Gastroesophageal sphincter (tissue), 3 donors: ENCODE data around the gene AGRN.

Source experiments
- CTCF ChIP-seq, 4 experiments: fragments of 200-600 bp in 2 of 4; fragments of 450-650 bp in 2 of 4; sonication (generic) in 1 of 4; IDR thresholded peaks; one replicate each; pipeline ENCODE4 v1.5.1; 2017 to 2019; ENCODE audit warnings: antibody characterized with exemption in 4 of 4, mild to moderate bottlenecking in 2 of 4, moderate library complexity in 2 of 4
- EP300 ChIP-seq: sonication (generic); formaldehyde crosslinking; IDR thresholded peaks from one replicate; pipeline ENCODE4 v1.6.1; 2017; ENCODE audit warnings: antibody characterized with exemption, mild to moderate bottlenecking
- POLR2A ChIP-seq, 2 donors: fragments of 450-650 bp; IDR thresholded peaks; one replicate each; pipeline ENCODE4 v1.6.1; 2017; ENCODE audit warnings: antibody characterized with exemption in 2 of 2, mild to moderate bottlenecking in 2 of 2, moderate library complexity in 1 of 2
- POLR2AphosphoS5 ChIP-seq: sonication (generic); formaldehyde crosslinking; IDR thresholded peaks from one replicate; pipeline ENCODE4 v1.6.1; 2017; ENCODE audit warnings: antibody characterized with exemption

DNA sequence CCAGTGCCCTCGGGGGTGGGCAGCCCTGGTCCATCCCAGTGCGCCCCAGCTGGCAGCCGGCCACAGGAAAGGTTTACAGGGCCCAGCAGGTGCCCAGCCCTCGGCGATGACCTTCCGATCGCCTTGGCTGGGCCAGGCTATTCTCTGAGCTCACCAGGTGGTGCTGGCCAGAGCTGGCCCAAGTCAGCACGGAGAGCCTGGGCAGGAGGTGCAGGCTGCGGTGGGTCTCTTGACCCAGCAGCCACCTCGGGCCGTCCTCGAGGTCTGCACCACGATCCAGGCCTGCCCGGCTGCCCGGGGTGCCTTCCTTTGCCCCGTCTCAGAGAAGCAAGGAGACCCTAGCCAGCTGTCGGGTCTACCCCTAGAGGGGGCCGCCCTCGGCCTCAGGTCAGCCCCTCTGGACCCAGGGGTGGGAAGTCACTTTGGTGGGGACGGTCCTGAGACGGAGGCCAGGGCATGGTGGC, 38.4 kb upstream of the AGRN start:
- TF ChIP-seq CTCF (IDR thresholded peaks at IDR 0.05), result no peak
- TF ChIP-seq POLR2A (IDR thresholded peaks at IDR 0.05), result no peak
- TF ChIP-seq EP300, result no peak
- TF ChIP-seq POLR2AphosphoS5, result no peak
